Prostate gland (tissue), 2 donors: ENCODE data around the gene SRGAP1.

Source experiments
- CTCF ChIP-seq, 4 experiments: fragments of 200-600 bp in 2 of 4; fragments of 450-650 bp in 2 of 4; sonication (generic) in 2 of 4; IDR thresholded peaks; 1 replicate in 3 of 4; 2 replicates in 1 of 4; pipeline ENCODE4 v1.5.1; 2016 to 2019; ENCODE audit warnings: antibody characterized with exemption in 4 of 4, mild to moderate bottlenecking in 2 of 4, moderate library complexity in 2 of 4
- POLR2AphosphoS5 ChIP-seq: sonication (generic); formaldehyde crosslinking; IDR thresholded peaks from one replicate; pipeline ENCODE4 v1.6.1; 2017; ENCODE audit warnings: antibody characterized with exemption

- no peak for TF ChIP-seq POLR2AphosphoS5
- TF ChIP-seq CTCF (IDR thresholded peaks at IDR 0.05) = no peak
These were observed 333.6 kb downstream of the SRGAP1 start for GRCh38 chr12:64178122-64178521.
